Neuronal stem cell (in vitro differentiated cells): ENCODE results near the gene NDUFS8.
A peak's percentile ranks its signal among the peaks of the same experiment; 100 is the strongest.

Experiments
- DNase-seq: peaks from one replicate; pipeline ENCODE4 v3.0.0-alpha.2; 2013; ENCODE audit warnings: low spot score
- H2AFZ ChIP-seq: one replicate; pipeline ENCODE4 v1.6.1; 2013; ENCODE audit warnings: mild to moderate bottlenecking, low read length, inconsistent platforms
- H2AK5ac ChIP-seq: 2 replicates; pipeline ENCODE4 v1.6.1; 2013; ENCODE audit warnings: low read depth, mild to moderate bottlenecking, inconsistent platforms, low read length, moderate library complexity, mixed read lengths
- H2BK120ac ChIP-seq: 2 replicates; pipeline ENCODE4 v1.6.1; 2013; ENCODE audit warnings: low read depth, mild to moderate bottlenecking, inconsistent platforms, low read length, moderate library complexity, mixed read lengths
- H2BK12ac ChIP-seq: one replicate; pipeline ENCODE4 v1.6.1; 2013; ENCODE audit warnings: low read length, inconsistent platforms
- H2BK15ac ChIP-seq: 2 replicates; pipeline ENCODE4 v1.6.1; 2013; ENCODE audit warnings: mild to moderate bottlenecking, low read length, inconsistent platforms, mixed read lengths
- H2BK5ac ChIP-seq: one replicate; pipeline ENCODE4 v1.6.1; 2013; ENCODE audit warnings: inconsistent platforms, mild to moderate bottlenecking, low read length, moderate library complexity
- H3K14ac ChIP-seq: one replicate; pipeline ENCODE4 v1.6.1; 2013; ENCODE audit warnings: low read length, inconsistent platforms
- H3K18ac ChIP-seq: 2 replicates; pipeline ENCODE4 v1.6.1; 2013; ENCODE audit warnings: low read length, inconsistent platforms
- H3K23ac ChIP-seq: 2 replicates; pipeline ENCODE4 v1.6.1; 2013; ENCODE audit warnings: low read depth, mild to moderate bottlenecking, mixed read lengths, low read length, inconsistent platforms; ENCODE audit not compliant: poor library complexity
- H3K27ac ChIP-seq: replicated peaks from 3 replicates; pipeline ENCODE4 v1.5.1; 2013; ENCODE audit warnings: low read length, inconsistent platforms
- H3K27me3 ChIP-seq, 3 experiments: 2 replicates each; pipeline ENCODE4 v1.6.1; 2013; ENCODE audit warnings: low read length in 3 of 3, mild to moderate bottlenecking in 2 of 3, inconsistent platforms in 1 of 3, low read depth in 1 of 3, mixed read lengths in 1 of 3, moderate library complexity in 1 of 3; ENCODE audit not compliant: control insufficient read depth in 3 of 3, insufficient read depth in 3 of 3
- H3K36me3 ChIP-seq, 2 donors: replicated peaks in 1 of 2; 2 replicates each; pipeline ENCODE4 v1.6.1; 2013; ENCODE audit warnings: low read length in 2 of 2; ENCODE audit not compliant: control insufficient read depth in 2 of 2, insufficient read depth in 2 of 2
- H3K4ac ChIP-seq: 2 replicates; pipeline ENCODE4 v1.6.1; 2013; ENCODE audit warnings: inconsistent platforms, mild to moderate bottlenecking, low read length, moderate library complexity
- H3K4me1 ChIP-seq, 2 donors: 1 replicate in 1 of 2; 2 replicates in 1 of 2; pipeline ENCODE4 v1.6.1; 2013; ENCODE audit warnings: low read length in 2 of 2, low read depth in 1 of 2; ENCODE audit not compliant: control insufficient read depth in 2 of 2, insufficient read depth in 1 of 2
- H3K4me2 ChIP-seq: one replicate; pipeline ENCODE4 v1.6.1; 2013; ENCODE audit warnings: mild to moderate bottlenecking, low read length, inconsistent platforms; ENCODE audit not compliant: insufficient read depth, poor library complexity, severe bottlenecking
- H3K4me3 ChIP-seq, 2 donors: 2 replicates each; pipeline ENCODE4 v1.5.1; 2013; ENCODE audit warnings: low read length in 2 of 2, mild to moderate bottlenecking in 2 of 2, inconsistent platforms in 1 of 2, moderate library complexity in 1 of 2
- H3K79me1 ChIP-seq: one replicate; pipeline ENCODE4 v1.6.1; 2013; ENCODE audit warnings: low read depth, mild to moderate bottlenecking, inconsistent platforms, low read length, moderate library complexity
- H3K9ac ChIP-seq: one replicate; pipeline ENCODE4 v1.6.1; 2013; ENCODE audit warnings: mild to moderate bottlenecking, low read depth, low read length, inconsistent platforms; ENCODE audit not compliant: poor library complexity
- H3K9me3 ChIP-seq, 2 donors: replicated peaks in 1 of 2; 2 replicates each; pipeline versions ENCODE3 to v1.6.1; 2013; ENCODE audit warnings: low read length in 2 of 2, mild to moderate bottlenecking in 2 of 2, inconsistent platforms in 1 of 2, low read depth in 1 of 2, mixed read lengths in 1 of 2, moderate library complexity in 1 of 2; ENCODE audit not compliant: control insufficient read depth in 2 of 2, insufficient read depth in 1 of 2
- H4K8ac ChIP-seq: one replicate; pipeline ENCODE4 v1.6.1; 2013; ENCODE audit warnings: low read depth, mild to moderate bottlenecking, inconsistent platforms, low read length, moderate library complexity
- H4K91ac ChIP-seq: one replicate; pipeline ENCODE4 v1.6.1; 2013; ENCODE audit warnings: low read length, low read depth, mild to moderate bottlenecking, inconsistent platforms; ENCODE audit not compliant: poor library complexity
- WGBS, 2 donors: extraction: QIAGEN DNeasy Blood & Tissue Kit; methylation state at CpG; one replicate each; pipeline ENCODE4 v1.1.7; 2013; ENCODE audit warnings: missing lambda C conversion rate in 2 of 2, mixed read lengths in 1 of 2; ENCODE audit not compliant: insufficient read length in 2 of 2, insufficient replicate concordance in 1 of 2; ENCODE audit errors: extremely low coverage in 2 of 2; 5-methylcytosine and 5-hydroxymethylcytosine counted together

NDUFS8 gene

DNA sequence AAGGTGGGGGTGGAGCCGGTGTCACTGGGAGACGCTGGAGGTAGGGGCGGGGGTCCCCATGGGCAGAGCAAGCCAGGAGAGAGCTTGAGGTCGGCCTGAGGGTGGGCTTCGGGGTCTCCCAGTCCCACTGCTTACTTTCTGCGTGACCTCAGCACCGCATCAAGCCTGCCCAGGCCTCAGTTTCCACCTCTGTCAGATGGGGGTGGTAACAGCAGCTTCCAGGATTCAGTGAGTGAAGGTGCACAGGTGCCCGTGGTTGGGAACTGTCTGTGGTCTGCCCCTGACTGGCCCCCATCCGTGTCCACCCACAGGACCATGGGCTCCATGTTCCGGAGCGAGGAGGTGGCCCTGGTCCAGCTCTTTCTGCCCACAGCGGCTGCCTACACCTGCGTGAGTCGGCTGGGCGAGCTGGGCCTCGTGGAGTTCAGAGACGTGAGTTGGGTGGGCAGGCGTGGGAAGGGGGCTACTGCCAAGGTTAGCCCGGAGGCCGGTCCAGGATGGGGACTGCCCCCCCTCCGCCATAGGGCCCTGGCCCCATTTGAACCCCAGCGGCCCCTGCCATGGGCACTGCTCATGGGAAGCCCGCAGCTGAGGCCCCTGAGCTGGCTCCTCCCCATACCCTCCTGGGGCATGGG, 10.6 kb downstream of the NDUFS8 start:
- Histone ChIP-seq H2AK5ac (peak overlapping the region; percentile 86), H3K27ac (no peak overlapping the region), H2AFZ (peak overlapping the region; percentile 88), H3K79me1 (peaks cover 4% of the 10 kb centered on the region), H3K4me3 (peak overlapping the region in 1 of 2 donors; percentile 29), H3K27me3 (no peaks in the 10 kb centered on the region), H3K9me3 (no peaks in the 10 kb centered on the region), H3K18ac (peak overlapping the region; percentile 92), H3K4ac (no peak overlapping the region), H3K9ac (peak overlapping the region; percentile 44), H2BK120ac (no peak overlapping the region), H2BK15ac (peak overlapping the region; percentile 94), H3K36me3 (peaks cover 4 to 7% of the 10 kb centered on the region in 2 donors), H4K91ac (no peak overlapping the region), H3K4me1 (peaks cover 13 to 34% of the 10 kb centered on the region in 2 donors), H2BK5ac (peak overlapping the region; percentile 61), H4K8ac (no peak overlapping the region), H3K14ac (peak overlapping the region; percentile 38), H3K4me2 (no peak overlapping the region), H3K23ac (peak overlapping the region; percentile 91), H2BK12ac (no peak overlapping the region)
- no peak for DNase-seq
- no CpG with 5 or more reads among the region's 23 CpGs for WGBS, 2 donors

DNA sequence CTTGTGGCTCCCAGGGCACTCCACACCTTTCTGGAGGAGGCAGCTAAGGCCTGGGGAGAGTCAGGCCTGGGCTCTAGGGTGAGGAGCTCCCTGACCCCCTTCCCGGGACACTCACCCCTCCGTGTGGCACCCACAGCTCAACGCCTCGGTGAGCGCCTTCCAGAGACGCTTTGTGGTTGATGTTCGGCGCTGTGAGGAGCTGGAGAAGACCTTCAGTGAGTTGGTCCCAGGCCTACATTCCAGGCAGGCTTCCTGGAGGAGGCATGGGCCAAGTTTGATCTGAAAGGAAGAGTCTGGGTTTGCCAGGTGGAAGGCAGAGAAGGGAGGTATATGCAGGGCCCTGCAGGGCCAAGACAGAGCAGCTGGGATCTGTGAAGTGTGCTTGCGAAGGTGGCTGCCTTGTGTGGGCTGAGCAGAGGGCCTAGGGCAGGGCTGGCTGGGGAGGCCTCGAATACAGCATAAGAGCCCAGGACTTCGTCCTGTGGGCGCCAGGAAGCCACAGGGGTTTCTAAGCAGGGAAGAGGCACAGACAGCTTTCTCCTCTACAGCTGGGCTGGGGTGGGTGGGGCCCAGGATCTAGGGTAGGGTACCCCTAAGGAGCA, 11.2 kb downstream of the NDUFS8 start:
- no peak overlapping the region for H2BK120ac ChIP-seq
- H2AK5ac ChIP-seq: peak overlapping the region; percentile 86
- no peak overlapping the region for H3K4me3 ChIP-seq
- no peak overlapping the region for H3K4me2 ChIP-seq
- H3K4ac ChIP-seq: no peak overlapping the region
- H3K18ac ChIP-seq: peak overlapping the region; percentile 33
- peaks cover 13 to 34% of the 10 kb centered on the region in 2 donors for H3K4me1 ChIP-seq
- peak overlapping the region; percentile 61 for H2BK5ac ChIP-seq
- peak overlapping the region; percentile 94 for H2BK15ac ChIP-seq
- DNase-seq: no peak
- H3K14ac ChIP-seq: no peak overlapping the region
- H4K8ac ChIP-seq: no peak overlapping the region
- no peak overlapping the region for H4K91ac ChIP-seq
- H3K9me3 ChIP-seq: no peaks in the 10 kb centered on the region
- H3K36me3 ChIP-seq: peaks cover 2 to 4% of the 10 kb centered on the region in 2 donors
- peak overlapping the region; percentile 34 for H3K9ac ChIP-seq
- H3K27me3 ChIP-seq: no peaks in the 10 kb centered on the region
- no peak overlapping the region for H3K27ac ChIP-seq
- H2AFZ ChIP-seq: peak overlapping the region; percentile 84
- H3K23ac ChIP-seq: peak overlapping the region; percentile 47
- WGBS, 2 donors: no CpG with 5 or more reads among the region's 12 CpGs
- H3K79me1 ChIP-seq: peaks cover 2% of the 10 kb centered on the region
- H2BK12ac ChIP-seq: no peak overlapping the region

DNA sequence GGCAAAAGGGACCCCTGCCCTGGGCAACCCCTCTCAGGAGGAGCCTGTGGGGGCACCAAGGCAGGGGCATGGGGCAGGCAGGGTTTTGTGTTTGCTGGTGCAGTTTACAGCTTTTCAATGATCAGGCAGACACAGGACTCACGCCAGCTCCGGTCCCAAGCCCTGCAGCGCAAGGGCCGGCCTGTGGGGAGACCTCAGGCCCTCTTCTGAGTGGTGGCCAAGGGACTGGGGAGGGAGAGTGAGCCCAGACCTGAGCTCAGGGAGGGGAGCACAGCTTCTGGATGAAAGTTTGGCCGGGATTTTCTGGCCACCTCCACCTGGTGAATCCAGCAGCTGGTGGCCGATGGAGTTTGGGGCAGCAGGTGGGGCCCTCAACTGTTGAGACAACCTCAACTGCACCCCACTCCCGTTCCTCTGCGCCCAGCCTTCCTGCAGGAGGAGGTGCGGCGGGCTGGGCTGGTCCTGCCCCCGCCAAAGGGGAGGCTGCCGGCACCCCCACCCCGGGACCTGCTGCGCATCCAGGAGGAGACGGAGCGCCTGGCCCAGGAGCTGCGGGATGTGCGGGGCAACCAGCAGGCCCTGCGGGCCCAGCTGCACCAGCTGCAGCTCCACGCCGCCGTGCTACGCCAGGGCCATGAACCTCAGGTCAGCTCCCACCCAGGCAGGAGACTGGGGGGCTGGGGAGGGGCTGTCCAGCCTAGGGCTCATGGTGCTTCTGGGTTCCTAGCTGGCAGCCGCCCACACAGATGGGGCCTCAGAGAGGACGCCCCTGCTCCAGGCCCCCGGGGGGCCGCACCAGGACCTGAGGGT, 11.9 kb downstream of the NDUFS8 start:
- H4K8ac ChIP-seq: no peak overlapping the region
- no peak overlapping the region for H4K91ac ChIP-seq
- no peaks in the 10 kb centered on the region for H3K9me3 ChIP-seq
- no peak overlapping the region for H3K23ac ChIP-seq
- no peak overlapping the region for H3K9ac ChIP-seq
- no peaks in the 10 kb centered on the region for H3K36me3 ChIP-seq
- no peak overlapping the region for H2BK5ac ChIP-seq
- peaks cover 2% of the 10 kb centered on the region for H3K79me1 ChIP-seq
- no peaks in the 10 kb centered on the region for H3K27me3 ChIP-seq
- no peak for DNase-seq
- H3K18ac ChIP-seq: peak overlapping the region; percentile 58
- H2BK12ac ChIP-seq: peak overlapping the region; percentile 30
- no peak overlapping the region for H3K4me3 ChIP-seq
- H3K4me1 ChIP-seq: peaks cover 13 to 32% of the 10 kb centered on the region in 2 donors
- no peak overlapping the region for H3K4me2 ChIP-seq
- no peak overlapping the region for H2BK120ac ChIP-seq
- H3K4ac ChIP-seq: no peak overlapping the region
- peak overlapping the region; percentile 64 for H3K14ac ChIP-seq
- peak overlapping the region; percentile 40 for H2AK5ac ChIP-seq
- H3K27ac ChIP-seq: no peak overlapping the region
- H2BK15ac ChIP-seq: peak overlapping the region; percentile 43
- no CpG with 5 or more reads among the region's 27 CpGs for WGBS, 2 donors
- peak overlapping the region; percentile 84 for H2AFZ ChIP-seq

DNA sequence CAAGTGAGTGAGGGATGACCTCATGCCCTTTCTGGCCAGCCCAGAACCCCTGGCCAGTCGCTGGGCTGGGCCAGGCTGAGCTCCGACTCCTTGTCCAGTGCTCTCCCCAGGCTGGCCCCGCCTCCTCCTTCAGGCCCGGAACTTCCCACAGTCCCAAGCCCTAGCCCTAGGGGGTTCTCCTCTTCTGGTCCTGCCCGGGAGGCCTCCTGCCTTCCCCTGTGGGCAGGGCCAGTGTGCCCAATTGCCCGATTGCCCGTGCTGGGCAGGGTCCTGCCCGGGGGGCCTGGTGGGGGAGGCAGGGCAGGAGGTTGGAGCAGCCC, 12.5 kb downstream of the NDUFS8 start:
- H2AFZ ChIP-seq: peak overlapping the region; percentile 84
- no peak overlapping the region for H2BK12ac ChIP-seq
- no peak overlapping the region for H3K9ac ChIP-seq

More for the DNA sequence above, 12.5 kb downstream of the NDUFS8 start:
- H3K4me2 ChIP-seq: no peak overlapping the region
- no peak overlapping the region for H2BK120ac ChIP-seq
- no peaks in the 10 kb centered on the region for H3K36me3 ChIP-seq
- H4K91ac ChIP-seq: no peak overlapping the region
- peak overlapping the region; percentile 75 for H2BK15ac ChIP-seq
- WGBS, 2 donors: no CpG with 5 or more reads among the region's 8 CpGs
- H4K8ac ChIP-seq: no peak overlapping the region
- H2AK5ac ChIP-seq: peak overlapping the region; percentile 40
- no peaks in the 10 kb centered on the region for H3K9me3 ChIP-seq
- no peaks in the 10 kb centered on the region for H3K27me3 ChIP-seq
- H2BK5ac ChIP-seq: no peak overlapping the region
- no peak overlapping the region for H3K27ac ChIP-seq
- DNase-seq: no peak
- H3K79me1 ChIP-seq: peaks cover 2% of the 10 kb centered on the region
- peak overlapping the region; percentile 58 for H3K18ac ChIP-seq
- H3K4me3 ChIP-seq: no peak overlapping the region
- H3K23ac ChIP-seq: no peak overlapping the region
- no peak overlapping the region for H3K4ac ChIP-seq
- no peak overlapping the region for H3K14ac ChIP-seq
- H3K4me1 ChIP-seq: peaks cover 13 to 28% of the 10 kb centered on the region in 2 donors
